GM20431 (cell line): Measurements from ENCODE around the gene NINJ1.

Experiments used
- in situ Hi-C: fragments of 300-500 bp; cut with MseI, MboI; formaldehyde crosslinking; loops from one replicate; pipeline ENCODE4 v1.15.0; 2020; ENCODE audit warnings: low sequenced_read_pairs; ENCODE audit not compliant: unreplicated experiment

NINJ1 gene

GRCh38 chr9:93076792-93077128 is 57.3 kb downstream of the NINJ1 start:
- in situ Hi-C loops, result no loop called here

GRCh38 chr9:93076101-93076791 is 57.8 kb downstream of the NINJ1 start:
- in situ Hi-C loops, result no loop called here

GRCh38 chr9:93072383-93072795 is 61.7 kb downstream of the NINJ1 start:
- in situ Hi-C loops, result no loop called here
